Right atrium auricular region (tissue), 2 donors: Measurements from ENCODE around the gene LITAF. TPM values are rescaled to one million over a fixed set of nuclear protein-coding genes. Genes with fewer than 3 reads are reported as not detected.

Experiments used
- DNase-seq: peaks from one replicate; pipeline ENCODE4 v3.0.0-alpha.2; 2019; ENCODE audit warnings: low spot score
- H3K27ac ChIP-seq, 2 donors: fragments of 200-600 bp; sonication (generic); 1 replicate in 1 of 2; 2 replicates in 1 of 2; pipeline ENCODE4 v1.5.1; 2016 to 2019
- H3K27me3 ChIP-seq, 2 donors: fragments of 200-600 bp; sonication (generic); one replicate each; pipeline versions ENCODE4 v1.5.1 to v1.6.0; 2017 to 2019
- H3K36me3 ChIP-seq: fragments of 200-600 bp; sonication (generic); one replicate; pipeline ENCODE4 v1.5.1; 2016
- H3K4me1 ChIP-seq, 2 donors: fragments of 200-600 bp; sonication (generic); one replicate each; pipeline versions ENCODE4 v1.5.1 to v1.6.0; 2017 to 2019
- H3K4me3 ChIP-seq, 2 donors: fragments of 200-600 bp; sonication (generic); 1 replicate in 1 of 2; 2 replicates in 1 of 2; pipeline ENCODE4 v1.5.1; 2017 to 2019; ENCODE audit warnings: mild to moderate bottlenecking in 1 of 2, moderate library complexity in 1 of 2
- H3K9me3 ChIP-seq, 2 donors: fragments of 200-600 bp; sonication (generic); one replicate each; pipeline ENCODE4 v1.5.1; 2019
- CTCF ChIP-seq, 2 donors: fragments of 200-600 bp; sonication (generic); IDR thresholded peaks; one replicate each; pipeline ENCODE4 v1.5.1; 2019; ENCODE audit warnings: antibody characterized with exemption in 2 of 2
- total RNA-seq, 2 donors: library from RNA; depleted of rRNA; stranded (reverse); fragments of >200 nt; gene quantifications; one replicate each; pipeline ENCODE4 v1.1.0, GENCODE V29; 2016

LITAF gene
- total RNA-seq, 2 donors from 2014 or later = 48.1 to 50.7 TPM

GRCh38 chr16:11629071-11630030, 42.6 kb upstream of the LITAF start:
- Histone ChIP-seq H3K27me3 (no peaks in the 10 kb centered on the region), H3K4me3 (no peak overlapping the region), H3K4me1 (peaks cover 0 to 16% of the 10 kb centered on the region in 2 donors), H3K9me3 (no peaks in the 10 kb centered on the region), H3K27ac (peak overlapping the region; percentile 24 to 72), H3K36me3 (no peaks in the 10 kb centered on the region)
- DNase-seq = no peak
- no peak for TF ChIP-seq CTCF (IDR thresholded peaks at IDR 0.05)

GRCh38 chr16:11627822-11628457, 41.2 kb upstream of the LITAF start:
- Histone ChIP-seq H3K4me3 (no peak overlapping the region), H3K9me3 (no peaks in the 10 kb centered on the region), H3K27me3 (no peaks in the 10 kb centered on the region), H3K27ac (peak overlapping the region; percentile 24 to 72), H3K4me1 (peaks cover 0 to 11% of the 10 kb centered on the region in 2 donors), H3K36me3 (no peaks in the 10 kb centered on the region)
- TF ChIP-seq CTCF (IDR thresholded peaks at IDR 0.05) = no peak
- DNase-seq = peak; percentile 77

GRCh38 chr16:11627292-11627663, 40.6 kb upstream of the LITAF start:
- H3K27me3 ChIP-seq = no peaks in the 10 kb centered on the region
- H3K4me3 ChIP-seq = no peak overlapping the region
- no peak for DNase-seq
- H3K4me1 ChIP-seq = peaks cover 0 to 4% of the 10 kb centered on the region in 2 donors
- no peak for TF ChIP-seq CTCF (IDR thresholded peaks at IDR 0.05)
- H3K9me3 ChIP-seq = no peaks in the 10 kb centered on the region
- H3K36me3 ChIP-seq = no peaks in the 10 kb centered on the region
- H3K27ac ChIP-seq = peak overlapping the region in 1 of 2 donors; percentile 24

DNA sequence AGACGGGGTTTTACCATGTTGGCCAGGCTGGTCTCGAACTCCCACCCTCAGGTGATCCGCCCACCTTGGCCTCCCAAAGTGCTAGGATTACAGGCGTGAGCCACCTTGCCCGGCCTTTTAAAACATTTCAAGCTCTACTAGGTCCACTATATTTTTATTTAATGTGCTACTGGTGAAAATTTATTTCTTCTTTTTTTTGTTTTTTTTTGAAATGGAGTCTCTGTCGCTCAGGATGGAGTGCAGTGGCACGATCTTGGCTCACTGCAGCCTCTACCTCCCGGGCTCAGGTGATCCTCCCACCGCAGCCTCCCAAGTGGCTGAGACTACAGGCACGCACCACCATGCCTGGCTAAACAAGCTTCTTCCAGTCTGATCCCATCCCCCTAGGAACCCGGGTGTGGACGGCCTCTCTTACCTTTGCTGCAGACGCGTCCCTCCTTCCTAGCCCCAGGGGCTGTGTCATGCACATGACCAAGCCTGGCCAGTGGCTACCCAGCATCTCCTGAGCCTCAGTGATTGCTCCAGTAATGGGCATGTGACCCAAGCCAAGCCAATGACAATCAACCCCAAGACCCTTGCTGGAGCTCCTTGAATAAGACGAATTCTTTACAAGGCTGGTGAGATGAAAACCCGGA, 40.1 kb upstream of the LITAF start:
- H3K27ac ChIP-seq = peak overlapping the region in 1 of 2 donors; percentile 24
- no peak overlapping the region for H3K4me3 ChIP-seq
- H3K4me1 ChIP-seq = no peaks in the 10 kb centered on the region
- TF ChIP-seq CTCF (IDR thresholded peaks at IDR 0.05) = no peak
- no peaks in the 10 kb centered on the region for H3K36me3 ChIP-seq
- DNase-seq = no peak
- no peaks in the 10 kb centered on the region for H3K27me3 ChIP-seq
- no peaks in the 10 kb centered on the region for H3K9me3 ChIP-seq

GRCh38 chr16:11625769-11626168, 39.0 kb upstream of the LITAF start:
- no peak overlapping the region for H3K27ac ChIP-seq
- no peak for TF ChIP-seq CTCF (IDR thresholded peaks at IDR 0.05)
- H3K4me1 ChIP-seq = no peaks in the 10 kb centered on the region

More at GRCh38 chr16:11625769-11626168, 39.0 kb upstream of the LITAF start:
- H3K4me3 ChIP-seq = no peak overlapping the region
- no peaks in the 10 kb centered on the region for H3K36me3 ChIP-seq
- DNase-seq = no peak
- H3K27me3 ChIP-seq = no peaks in the 10 kb centered on the region
- H3K9me3 ChIP-seq = no peaks in the 10 kb centered on the region
